Measurements from ENCODE around the gene TNFAIP2. TPM values are rescaled to one million over a fixed set of nuclear protein-coding genes. Genes with fewer than 3 reads are reported as not detected.

Gene TNFAIP2
- total RNA-seq, 1 donor from 2014 or later = 13.3 TPM

GRCh38 chr14:103078860-103079587 is 44.2 kb upstream of the TNFAIP2 start:
- TF ChIP-seq, protein P1, sequence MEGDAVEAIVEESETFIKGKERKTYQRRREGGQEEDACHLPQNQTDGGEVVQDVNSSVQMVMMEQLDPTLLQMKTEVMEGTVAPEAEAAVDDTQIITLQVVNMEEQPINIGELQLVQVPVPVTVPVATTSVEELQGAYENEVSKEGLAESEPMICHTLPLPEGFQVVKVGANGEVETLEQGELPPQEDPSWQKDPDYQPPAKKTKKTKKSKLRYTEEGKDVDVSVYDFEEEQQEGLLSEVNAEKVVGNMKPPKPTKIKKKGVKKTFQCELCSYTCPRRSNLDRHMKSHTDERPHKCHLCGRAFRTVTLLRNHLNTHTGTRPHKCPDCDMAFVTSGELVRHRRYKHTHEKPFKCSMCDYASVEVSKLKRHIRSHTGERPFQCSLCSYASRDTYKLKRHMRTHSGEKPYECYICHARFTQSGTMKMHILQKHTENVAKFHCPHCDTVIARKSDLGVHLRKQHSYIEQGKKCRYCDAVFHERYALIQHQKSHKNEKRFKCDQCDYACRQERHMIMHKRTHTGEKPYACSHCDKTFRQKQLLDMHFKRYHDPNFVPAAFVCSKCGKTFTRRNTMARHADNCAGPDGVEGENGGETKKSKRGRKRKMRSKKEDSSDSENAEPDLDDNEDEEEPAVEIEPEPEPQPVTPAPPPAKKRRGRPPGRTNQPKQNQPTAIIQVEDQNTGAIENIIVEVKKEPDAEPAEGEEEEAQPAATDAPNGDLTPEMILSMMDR (IDR thresholded peaks at IDR 0.05) = no peak
- DNase-seq (ENCODE audit: low spot score) = no peak
- no peaks in the 10 kb centered on the region for H3K36me3 Mint-ChIP-seq (ENCODE audit: low read depth)

DNA sequence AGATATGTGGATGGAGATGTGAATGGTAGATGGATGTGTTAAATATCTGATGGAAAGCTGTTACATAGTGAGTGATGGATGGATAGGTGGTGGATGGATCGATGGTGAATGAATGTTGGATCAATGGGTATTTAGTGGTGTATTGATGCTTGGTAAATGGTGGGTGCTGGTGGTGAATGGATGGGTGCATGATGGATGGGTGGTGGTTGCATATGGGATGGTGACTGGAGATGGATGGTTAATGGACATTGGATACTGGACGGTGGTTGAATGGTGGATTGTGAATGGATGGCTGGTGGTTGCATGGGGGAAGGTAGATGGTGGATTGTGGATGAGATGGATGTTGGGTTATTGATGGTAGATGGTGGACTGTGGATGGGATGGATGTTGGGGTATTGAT is 41.3 kb upstream of the TNFAIP2 start:
- Mint-ChIP-seq H3K4me1 (ENCODE audit: low read depth) (peaks cover 3% of the 10 kb centered on the region), H3K9me3 (ENCODE audit: low read depth) (no peaks in the 10 kb centered on the region), H3K27me3 (ENCODE audit: low read depth) (peaks cover 7% of the 10 kb centered on the region), H3K27ac (ENCODE audit: unreplicated experiment) (no peak overlapping the region), H3K4me3 (ENCODE audit: unreplicated experiment) (no peak overlapping the region), H3K36me3 (ENCODE audit: low read depth) (no peaks in the 10 kb centered on the region)
- no peak for DNase-seq (ENCODE audit: low spot score)
- TF ChIP-seq, protein P1 (IDR thresholded peaks at IDR 0.05) = no peak

More at GRCh38 chr14:103078860-103079587, 44.2 kb upstream of the TNFAIP2 start:
- H3K9me3 Mint-ChIP-seq (ENCODE audit: low read depth) = no peaks in the 10 kb centered on the region
- H3K4me1 Mint-ChIP-seq (ENCODE audit: low read depth) = peaks cover 5% of the 10 kb centered on the region
- H3K4me3 Mint-ChIP-seq (ENCODE audit: unreplicated experiment) = no peak overlapping the region
- no peak overlapping the region for H3K27ac Mint-ChIP-seq (ENCODE audit: unreplicated experiment)
- H3K27me3 Mint-ChIP-seq (ENCODE audit: low read depth) = no peaks in the 10 kb centered on the region

GRCh38 chr14:103084021-103084919 is 39.0 kb upstream of the TNFAIP2 start, which contains the start of gene LBHD2:
Gene LBHD2 (plus strand): TSS chr14:103084210. CDS start chr14:103086013, 1,803 bp downstream.
- TF ChIP-seq, protein P1 (IDR thresholded peaks at IDR 0.05) = no peak
- peaks cover 3% of the 10 kb centered on the region for H3K4me1 Mint-ChIP-seq (ENCODE audit: low read depth)
- H3K9me3 Mint-ChIP-seq (ENCODE audit: low read depth) = no peaks in the 10 kb centered on the region
- H3K27me3 Mint-ChIP-seq (ENCODE audit: low read depth) = peaks cover 8% of the 10 kb centered on the region
- peak within 1 kb of the TSS; percentile 17 for H3K4me3 Mint-ChIP-seq (ENCODE audit: unreplicated experiment)
- DNase-seq (ENCODE audit: low spot score) = no peak
- H3K36me3 Mint-ChIP-seq (ENCODE audit: low read depth) = no peaks in the 10 kb centered on the region
- H3K27ac Mint-ChIP-seq (ENCODE audit: unreplicated experiment) = no peak within 1 kb of the TSS

GRCh38 chr14:103085106-103086091 is 37.9 kb upstream of the TNFAIP2 start:
- TF ChIP-seq, protein P1 (IDR thresholded peaks at IDR 0.05) = peak; percentile 53
- H3K4me1 Mint-ChIP-seq (ENCODE audit: low read depth) = peaks cover 3% of the 10 kb centered on the region
- no peak overlapping the region for H3K4me3 Mint-ChIP-seq (ENCODE audit: unreplicated experiment)
- no peaks in the 10 kb centered on the region for H3K9me3 Mint-ChIP-seq (ENCODE audit: low read depth)
- H3K27me3 Mint-ChIP-seq (ENCODE audit: low read depth) = peaks cover 8% of the 10 kb centered on the region
- H3K27ac Mint-ChIP-seq (ENCODE audit: unreplicated experiment) = no peak overlapping the region
- no peak for DNase-seq (ENCODE audit: low spot score)
- H3K36me3 Mint-ChIP-seq (ENCODE audit: low read depth) = no peaks in the 10 kb centered on the region

Measured in chondrocyte (in vitro differentiated cells).